GM19467 (cell line): ENCODE results near the gene WDR73.
"Not testable (repeated sequence)": the region's sequence is repeated elsewhere in the genome, so short reads cannot be mapped to it uniquely, and the experiment has no call there.

Experiments
- ATAC-seq: cut with Tn5 transposase; IDR thresholded peaks from one replicate; pipeline ENCODE4 v1.9.1; 2021; ENCODE audit warnings: mild to moderate bottlenecking, moderate library complexity; ENCODE audit not compliant: unreplicated experiment

The WDR73 gene

GRCh38 chr15:84653910-84654688 lies at the start of gene WDR73:
Gene WDR73 (minus strand): TSS chr15:84654283. CDS start chr15:84654274, 9 bp downstream.
- ATAC-seq: peak; percentile 75

GRCh38 chr15:84703808-84704207 lies 49.7 kb upstream of the WDR73 start:
- ATAC-seq: no peak

GRCh38 chr15:84702961-84703482 lies 48.9 kb upstream of the WDR73 start:
- ATAC-seq: no peak

- ATAC-seq: no peak
Observed at GRCh38 chr15:84699538-84700191, 45.6 kb upstream of the WDR73 start.

- no peak for ATAC-seq
Observed at GRCh38 chr15:84697236-84697990, 43.3 kb upstream of the WDR73 start.

GRCh38 chr15:84696757-84697156 lies 42.7 kb upstream of the WDR73 start:
- no peak for ATAC-seq

- no peak for ATAC-seq
Observed at GRCh38 chr15:84690342-84690741, 36.3 kb upstream of the WDR73 start.

GRCh38 chr15:84689858-84690257 lies 35.8 kb upstream of the WDR73 start:
- no peak for ATAC-seq

- not testable (repeated sequence) for ATAC-seq
Observed at GRCh38 chr15:84686446-84686845, 32.4 kb upstream of the WDR73 start.

GRCh38 chr15:84685304-84685703 lies 31.2 kb upstream of the WDR73 start:
- no peak for ATAC-seq

GRCh38 chr15:84684092-84684491 lies 30.0 kb upstream of the WDR73 start:
- ATAC-seq: no peak

- ATAC-seq: no peak
Observed at GRCh38 chr15:84681831-84682230, 27.7 kb upstream of the WDR73 start.

GRCh38 chr15:84671211-84671610 lies 17.1 kb upstream of the WDR73 start:
- no peak for ATAC-seq

GRCh38 chr15:84669726-84670125 lies 15.6 kb upstream of the WDR73 start:
- ATAC-seq: no peak

GRCh38 chr15:84668221-84668982 lies 14.3 kb upstream of the WDR73 start:
- ATAC-seq: no peak

- ATAC-seq: no peak
Observed at GRCh38 chr15:84666373-84666772, 12.3 kb upstream of the WDR73 start.

- ATAC-seq: no peak
Observed at GRCh38 chr15:84661001-84661400, 6.9 kb upstream of the WDR73 start.

- no peak for ATAC-seq
Observed at GRCh38 chr15:84659904-84660781, 6.1 kb upstream of the WDR73 start.

GRCh38 chr15:84658788-84659411 lies 4.8 kb upstream of the WDR73 start:
- ATAC-seq: no peak
